Measurements from ENCODE around the gene TPSAB1.

- no peak for TF ChIP-seq CTCF (IDR thresholded peaks at IDR 0.05; ENCODE audit: extremely low read depth in 1 of 2, insufficient read depth in 1 of 2, low read depth in 1 of 2, low read length in 2 of 2)
- no peak for TF ChIP-seq JUN (IDR thresholded peaks at IDR 0.05; ENCODE audit: borderline replicate concordance, insufficient read depth, insufficient read length, low read depth)
- TF ChIP-seq MAX (IDR thresholded peaks at IDR 0.05; ENCODE audit: insufficient read depth, insufficient read length), result no peak
- no peak for TF ChIP-seq POLR2AphosphoS5 (IDR thresholded peaks at IDR 0.05; ENCODE audit: insufficient read depth, low read depth, low read length)
These were observed 34.3 kb downstream of the TPSAB1 start for GRCh38 chr16:1274767-1275166.
